ENCODE measurements around the gene USP6NL.

DNA sequence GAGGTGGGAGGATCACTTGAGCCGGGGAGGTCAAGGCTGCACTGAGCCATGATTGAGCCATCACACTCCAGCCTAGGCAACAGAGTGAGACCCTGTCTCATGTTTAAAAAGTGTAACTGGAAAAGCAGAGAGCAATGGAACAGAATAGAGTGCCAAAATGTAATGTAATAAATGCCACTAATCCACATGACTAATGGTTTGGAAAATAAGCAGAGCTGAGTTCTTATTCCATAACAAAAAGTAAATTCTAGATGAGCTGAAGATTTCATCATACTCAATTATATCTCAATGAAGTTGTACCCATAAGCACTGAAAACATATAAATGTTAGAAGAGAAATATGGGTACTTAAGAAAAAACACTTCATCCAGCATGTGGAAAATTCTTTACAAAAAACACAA lies 132.6 kb downstream of the USP6NL start:
- TF ChIP-seq, protein P1, sequence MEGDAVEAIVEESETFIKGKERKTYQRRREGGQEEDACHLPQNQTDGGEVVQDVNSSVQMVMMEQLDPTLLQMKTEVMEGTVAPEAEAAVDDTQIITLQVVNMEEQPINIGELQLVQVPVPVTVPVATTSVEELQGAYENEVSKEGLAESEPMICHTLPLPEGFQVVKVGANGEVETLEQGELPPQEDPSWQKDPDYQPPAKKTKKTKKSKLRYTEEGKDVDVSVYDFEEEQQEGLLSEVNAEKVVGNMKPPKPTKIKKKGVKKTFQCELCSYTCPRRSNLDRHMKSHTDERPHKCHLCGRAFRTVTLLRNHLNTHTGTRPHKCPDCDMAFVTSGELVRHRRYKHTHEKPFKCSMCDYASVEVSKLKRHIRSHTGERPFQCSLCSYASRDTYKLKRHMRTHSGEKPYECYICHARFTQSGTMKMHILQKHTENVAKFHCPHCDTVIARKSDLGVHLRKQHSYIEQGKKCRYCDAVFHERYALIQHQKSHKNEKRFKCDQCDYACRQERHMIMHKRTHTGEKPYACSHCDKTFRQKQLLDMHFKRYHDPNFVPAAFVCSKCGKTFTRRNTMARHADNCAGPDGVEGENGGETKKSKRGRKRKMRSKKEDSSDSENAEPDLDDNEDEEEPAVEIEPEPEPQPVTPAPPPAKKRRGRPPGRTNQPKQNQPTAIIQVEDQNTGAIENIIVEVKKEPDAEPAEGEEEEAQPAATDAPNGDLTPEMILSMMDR (optimal IDR thresholded peaks at IDR 0.05 in 1 of 3, IDR thresholded peaks at IDR 0.05 in 1 of 3, conservative IDR thresholded peaks at IDR 0.05 in 1 of 3; ENCODE audit: extremely low read depth in 1 of 3, insufficient read depth in 2 of 3, low read length in 3 of 3), result no peak
- no peak for TF ChIP-seq EZH2 (IDR thresholded peaks at IDR 0.05; ENCODE audit: low read length)
